PC-3 (cell line): Measurements from ENCODE around the gene LEF1. TPM values are rescaled to one million over a fixed set of nuclear protein-coding genes. Genes with fewer than 3 reads are reported as not detected.

ENCODE experiments used
- ATAC-seq: fragments of 200-7000 bp; cut with Tn5 transposase; 2 replicates; pipeline ENCODE4 v1.9.1; 2020; ENCODE audit warnings: mild to moderate bottlenecking, moderate library complexity
- BruUV-seq: library from RNA; stranded (reverse); fragments of 400-500 nt; replicated peaks from 2 replicates; lab custom pipeline; 2021; lab: Mats Ljungman, UMichigan
- CTCF ChIA-PET: fragments of 300-600 bp; sonication (Branson Sonifier 250); formaldehyde crosslinking; loops from one replicate; lab custom pipeline; 2022; ENCODE audit warnings: antibody characterized with exemption; lab: Charles Lee
- POLR2A ChIA-PET: fragments of 300-600 bp; sonication (Branson Sonifier 250); formaldehyde crosslinking; loops from one replicate; lab custom pipeline; 2022; ENCODE audit warnings: antibody characterized with exemption; ENCODE audit not compliant: unreplicated experiment; lab: Charles Lee
- DNase-seq: peaks from one replicate; pipeline ENCODE4 v3.0.0-alpha.2; 2015
- H2AFZ ChIP-seq: fragments of 300-600 bp; sonication (generic); 2 replicates; pipeline ENCODE4 v1.6.0; 2016; ENCODE audit warnings: antibody characterized with exemption, low read length
- H3F3A ChIP-seq: fragments of 300-600 bp; sonication (generic); one replicate; pipeline ENCODE4 v1.6.0; 2017; ENCODE audit warnings: antibody characterized with exemption, low read length, control low read depth, mild to moderate bottlenecking; ENCODE audit not compliant: unreplicated experiment
- H3K27ac ChIP-seq: fragments of 300-600 bp; sonication (generic); 2 replicates; pipeline ENCODE4 v1.5.1; 2016; ENCODE audit warnings: mild to moderate bottlenecking, low read length
- H3K27me3 ChIP-seq: fragments of 300-600 bp; sonication (generic); 2 replicates; pipeline ENCODE4 v1.6.1; 2016; ENCODE audit warnings: low read length, mixed read lengths
- H3K36me3 ChIP-seq: fragments of 300-600 bp; sonication (generic); 2 replicates; pipeline ENCODE4 v1.6.1; 2016; ENCODE audit warnings: low read depth, mixed run types, low read length, mixed read lengths
- H3K4me1 ChIP-seq: fragments of 300-600 bp; sonication (generic); 2 replicates; pipeline ENCODE4 v1.5.1; 2016; ENCODE audit warnings: low read length; ENCODE audit not compliant: insufficient read depth
- H3K4me2 ChIP-seq: fragments of 300-600 bp; sonication (generic); 2 replicates; pipeline ENCODE4 v1.6.0; 2016; ENCODE audit warnings: low read length
- H3K4me3 ChIP-seq: fragments of 300-600 bp; sonication (generic); 2 replicates; pipeline ENCODE4 v1.5.1; 2016; ENCODE audit warnings: mild to moderate bottlenecking, low read length, mixed read lengths
- H3K79me2 ChIP-seq: fragments of 300-600 bp; sonication (generic); 2 replicates; pipeline ENCODE4 v1.6.1; 2017; ENCODE audit warnings: low read length, mixed read lengths
- H3K9ac ChIP-seq: fragments of 300-600 bp; sonication (generic); 2 replicates; pipeline ENCODE4 v1.6.0; 2016; ENCODE audit warnings: mild to moderate bottlenecking, low read length
- H3K9me2 ChIP-seq: fragments of 300-600 bp; sonication (generic); replicated peaks from 2 replicates; pipeline ENCODE4 v1.6.1; 2016; ENCODE audit warnings: mixed run types, low read length, mixed read lengths
- H3K9me3 ChIP-seq: fragments of 300-600 bp; sonication (generic); 2 replicates; pipeline ENCODE4 v1.6.1; 2016; ENCODE audit warnings: low read length, mixed read lengths
- H4K20me1 ChIP-seq: fragments of 300-600 bp; sonication (generic); 2 replicates; pipeline ENCODE4 v1.6.1; 2016; ENCODE audit warnings: low read length, mixed read lengths
- EZH2 ChIP-seq: fragments of 300-600 bp; sonication (generic); IDR thresholded peaks from one replicate; pipeline ENCODE4 v1.6.1; 2017; ENCODE audit warnings: antibody characterized with exemption, mild to moderate bottlenecking, low read length; ENCODE audit not compliant: unreplicated experiment
- EZH2phosphoT487 ChIP-seq: fragments of 300-600 bp; sonication (generic); IDR thresholded peaks from 2 replicates; pipeline ENCODE4 v1.6.1; 2018; ENCODE audit warnings: mild to moderate bottlenecking, antibody characterized with exemption, low read length, borderline replicate concordance
- intact Hi-C: fragments of 100-400 bp; cut with micrococcal nuclease; formaldehyde crosslinking; loops from 2 replicates; pipeline ENCODE4 v1.9.0; 2023
- total RNA-seq: library from RNA; depleted of rRNA; stranded (reverse); fragments of >200 nt; gene quantifications from 2 replicates; pipeline ENCODE4 v1.2.3, GENCODE V29; 2014
- TF ChIP-seq, protein P1 (sequence below): fragments of 300-600 bp; sonication (generic); conservative IDR thresholded peaks from 2 replicates; pipeline ENCODE4 v1.5.1; 2017; ENCODE audit warnings: antibody characterized with exemption, low read depth, mild to moderate bottlenecking, low read length

The LEF1 gene
- total RNA-seq, 1 experiment from 2014 or later = 2.4 TPM

DNA sequence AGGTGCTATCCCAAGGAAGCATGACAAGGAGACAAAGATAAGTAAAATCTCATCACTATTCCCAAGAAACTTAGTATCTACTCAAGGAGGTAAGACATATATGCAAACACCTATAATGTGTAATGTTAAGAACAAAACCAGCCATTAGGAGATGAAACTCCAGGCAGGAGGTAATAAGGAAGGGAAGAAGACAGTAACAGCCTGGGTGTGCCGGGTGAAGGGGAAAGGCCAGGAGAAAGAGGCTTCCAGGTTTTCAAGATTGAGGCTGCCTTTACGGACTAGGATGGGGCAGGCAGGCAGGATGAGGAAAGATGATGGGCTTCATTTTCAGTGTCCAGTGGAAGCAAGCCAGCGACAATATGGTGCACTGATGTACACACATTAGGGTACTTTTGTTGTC is 62.5 kb downstream of the LEF1 start:
- Histone ChIP-seq H3K27ac (no peak overlapping the region), H3K79me2 (no peaks in the 10 kb centered on the region), H3K4me3 (no peak overlapping the region), H4K20me1 (no peaks in the 10 kb centered on the region), H3F3A (no peaks in the 10 kb centered on the region), H3K9me3 (no peaks in the 10 kb centered on the region), H3K4me1 (no peaks in the 10 kb centered on the region), H3K9me2 (no peaks in the 10 kb centered on the region), H3K9ac (no peak overlapping the region), H3K27me3 (no peaks in the 10 kb centered on the region), H2AFZ (no peak overlapping the region), H3K4me2 (no peak overlapping the region), H3K36me3 (no peaks in the 10 kb centered on the region)
- intact Hi-C loops = no loop called here
- TF ChIP-seq, protein P1, sequence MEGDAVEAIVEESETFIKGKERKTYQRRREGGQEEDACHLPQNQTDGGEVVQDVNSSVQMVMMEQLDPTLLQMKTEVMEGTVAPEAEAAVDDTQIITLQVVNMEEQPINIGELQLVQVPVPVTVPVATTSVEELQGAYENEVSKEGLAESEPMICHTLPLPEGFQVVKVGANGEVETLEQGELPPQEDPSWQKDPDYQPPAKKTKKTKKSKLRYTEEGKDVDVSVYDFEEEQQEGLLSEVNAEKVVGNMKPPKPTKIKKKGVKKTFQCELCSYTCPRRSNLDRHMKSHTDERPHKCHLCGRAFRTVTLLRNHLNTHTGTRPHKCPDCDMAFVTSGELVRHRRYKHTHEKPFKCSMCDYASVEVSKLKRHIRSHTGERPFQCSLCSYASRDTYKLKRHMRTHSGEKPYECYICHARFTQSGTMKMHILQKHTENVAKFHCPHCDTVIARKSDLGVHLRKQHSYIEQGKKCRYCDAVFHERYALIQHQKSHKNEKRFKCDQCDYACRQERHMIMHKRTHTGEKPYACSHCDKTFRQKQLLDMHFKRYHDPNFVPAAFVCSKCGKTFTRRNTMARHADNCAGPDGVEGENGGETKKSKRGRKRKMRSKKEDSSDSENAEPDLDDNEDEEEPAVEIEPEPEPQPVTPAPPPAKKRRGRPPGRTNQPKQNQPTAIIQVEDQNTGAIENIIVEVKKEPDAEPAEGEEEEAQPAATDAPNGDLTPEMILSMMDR = no peak
- no peak for TF ChIP-seq EZH2
- no peak for TF ChIP-seq EZH2phosphoT487
- BruUV-seq = no TSS peak
- DNase-seq (no peak), ATAC-seq (no peak)
- ChIA-PET POLR2A (no interaction called here), CTCF (no interaction called here)

DNA sequence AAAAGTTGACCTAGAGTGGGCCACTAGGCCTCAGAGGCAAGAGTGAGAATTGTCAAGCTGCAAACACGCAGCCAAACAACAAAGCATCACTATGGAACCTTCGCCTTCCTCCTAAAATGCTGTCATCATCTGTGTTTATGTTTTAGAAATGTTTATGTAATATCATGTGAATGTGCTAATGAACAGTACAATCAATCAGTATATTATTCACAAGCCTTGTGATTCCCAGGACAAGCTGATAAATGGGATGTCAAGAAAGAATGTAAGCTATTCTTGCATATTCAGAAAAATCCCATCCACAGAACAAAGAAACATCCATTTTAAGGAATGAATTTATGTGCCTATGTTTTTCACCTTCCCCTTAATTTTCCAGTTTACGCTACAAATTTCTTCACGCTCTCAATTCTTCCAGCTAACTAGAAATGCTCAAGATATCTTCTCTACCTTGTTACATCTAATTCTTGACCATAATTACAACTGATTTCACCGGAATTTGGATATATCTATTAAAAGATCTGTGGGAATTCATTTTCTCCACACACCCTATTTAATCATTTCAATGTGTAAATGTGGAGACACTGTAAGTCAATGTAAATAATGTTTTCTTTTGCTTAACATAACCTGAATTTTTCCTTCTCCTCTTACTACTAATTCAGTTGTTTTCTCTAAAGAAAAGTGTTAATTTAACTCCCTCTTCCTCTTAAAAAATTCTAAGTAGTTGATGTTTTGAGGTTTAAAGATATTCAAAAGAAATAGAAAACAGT is 65.5 kb downstream of the LEF1 start:
- Histone ChIP-seq H4K20me1 (no peaks in the 10 kb centered on the region), H3K4me3 (no peak overlapping the region), H3K9me3 (no peaks in the 10 kb centered on the region), H3K27me3 (no peaks in the 10 kb centered on the region), H3K36me3 (no peaks in the 10 kb centered on the region), H3K79me2 (no peaks in the 10 kb centered on the region), H3K9ac (no peak overlapping the region), H3K4me2 (no peak overlapping the region), H3F3A (no peaks in the 10 kb centered on the region), H3K9me2 (no peaks in the 10 kb centered on the region), H3K27ac (no peak overlapping the region), H3K4me1 (no peaks in the 10 kb centered on the region), H2AFZ (no peak overlapping the region)
- no TSS peak for BruUV-seq
- POLR2A ChIA-PET = no interaction called here
- CTCF ChIA-PET = no interaction called here
- ATAC-seq = no peak
- no peak for DNase-seq
- intact Hi-C loops = no loop called here
- TF ChIP-seq, protein P1 = no peak
- no peak for TF ChIP-seq EZH2
- TF ChIP-seq EZH2phosphoT487 = no peak

DNA sequence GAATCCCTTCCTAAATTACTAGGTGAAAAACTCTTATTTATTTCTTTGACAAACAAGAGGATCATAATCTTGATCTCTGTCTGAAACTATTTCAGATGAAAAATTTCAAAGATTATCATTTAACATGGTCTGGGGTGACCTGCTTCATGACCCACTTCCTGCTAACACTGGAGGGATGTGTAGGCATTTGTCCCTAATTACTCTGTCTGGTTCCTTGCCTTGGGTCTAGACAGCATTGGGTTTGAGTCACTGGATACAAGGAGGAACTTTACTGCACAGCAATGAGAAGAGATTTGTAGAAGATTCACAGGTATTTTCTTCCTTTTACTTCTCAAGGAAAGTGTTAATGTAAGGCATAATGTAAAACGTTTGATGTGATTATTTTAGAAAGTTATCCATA is 67.9 kb downstream of the LEF1 start:
- Histone ChIP-seq H3K9me2 (no peaks in the 10 kb centered on the region), H3K9me3 (no peaks in the 10 kb centered on the region), H3K36me3 (no peaks in the 10 kb centered on the region), H3K4me2 (no peak overlapping the region), H2AFZ (no peak overlapping the region), H3K9ac (no peak overlapping the region), H3K4me3 (no peak overlapping the region), H3K27me3 (no peaks in the 10 kb centered on the region), H3K4me1 (no peaks in the 10 kb centered on the region), H3F3A (no peaks in the 10 kb centered on the region), H3K27ac (no peak overlapping the region), H4K20me1 (no peaks in the 10 kb centered on the region), H3K79me2 (no peaks in the 10 kb centered on the region)
- DNase-seq (no peak), ATAC-seq (no peak)
- ChIA-PET POLR2A (no interaction called here), CTCF (no interaction called here)
- intact Hi-C loops = no loop called here
- TF ChIP-seq EZH2 (no peak), EZH2phosphoT487 (no peak)
- TF ChIP-seq, protein P1 = no peak
- no TSS peak for BruUV-seq
